ENCODE data around the gene ACKR2. TPM values are rescaled to one million over a fixed set of nuclear protein-coding genes. Genes with fewer than 3 reads are reported as not detected.

ACKR2 gene
- total RNA-seq, 3 donors from 2014 or later = 1.8 to 15.8 (median 6.9) TPM

DNA sequence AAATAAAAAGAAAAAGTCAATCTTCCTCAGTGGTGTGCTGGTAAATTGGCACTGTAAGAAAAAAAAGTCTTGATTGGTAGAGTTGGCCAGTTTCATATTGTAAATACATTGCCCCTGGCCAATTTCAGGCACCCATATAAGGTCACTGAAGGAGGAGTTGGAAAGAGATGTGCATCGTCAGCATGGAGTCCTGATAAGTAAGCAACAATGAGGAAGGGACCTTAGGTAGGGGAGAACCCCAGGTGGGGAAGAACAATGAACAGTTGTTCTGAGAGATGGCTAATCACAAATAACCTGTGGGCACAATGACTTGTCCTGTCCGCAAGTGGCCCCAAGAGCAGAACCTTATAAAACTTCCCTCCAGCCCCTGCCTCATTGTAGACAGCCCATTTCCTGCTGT, 75.1 kb downstream of the ACKR2 start:
- H3K4me1 ChIP-seq = peaks cover 0 to 5% of the 10 kb centered on the region in 2 donors
- no peaks in the 10 kb centered on the region for H3K36me3 ChIP-seq
- intact Hi-C loops (cut with DNase I; ENCODE audit: low total_unique reads) = loop anchor here (10.0 kb wide), 1 partner anchor 670 kb away; no protein-coding TSS in a partner anchor
- no peak overlapping the region for H3K4me3 ChIP-seq
- DNase-seq (ENCODE audit: low spot score in 2 of 2) = no peak
- TF ChIP-seq POLR2A (IDR thresholded peaks at IDR 0.05) (no peak), CTCF (IDR thresholded peaks at IDR 0.05) (no peak), POLR2AphosphoS5 (IDR thresholded peaks at IDR 0.05) (no peak)
- no peak overlapping the region for H3K27ac ChIP-seq
- no peaks in the 10 kb centered on the region for H3K27me3 ChIP-seq
- H3K9me3 ChIP-seq = no peaks in the 10 kb centered on the region

- TF ChIP-seq POLR2A (IDR thresholded peaks at IDR 0.05) (no peak), CTCF (IDR thresholded peaks at IDR 0.05) (no peak), POLR2AphosphoS5 (IDR thresholded peaks at IDR 0.05) (no peak)
- intact Hi-C loops (cut with DNase I; ENCODE audit: low total_unique reads) = loop anchor here (10.0 kb wide), 1 partner anchor 672 kb away; no protein-coding TSS in a partner anchor
- H3K4me1 ChIP-seq = peaks cover 0 to 3% of the 10 kb centered on the region in 2 donors
- no peaks in the 10 kb centered on the region for H3K9me3 ChIP-seq
- H3K27ac ChIP-seq = no peak overlapping the region
- no peaks in the 10 kb centered on the region for H3K36me3 ChIP-seq
- H3K4me3 ChIP-seq = no peak overlapping the region
- H3K27me3 ChIP-seq = no peaks in the 10 kb centered on the region
- DNase-seq (ENCODE audit: low spot score in 2 of 2) = no peak
These were observed 77.1 kb downstream of the ACKR2 start for GRCh38 chr3:42886294-42886822.

DNA sequence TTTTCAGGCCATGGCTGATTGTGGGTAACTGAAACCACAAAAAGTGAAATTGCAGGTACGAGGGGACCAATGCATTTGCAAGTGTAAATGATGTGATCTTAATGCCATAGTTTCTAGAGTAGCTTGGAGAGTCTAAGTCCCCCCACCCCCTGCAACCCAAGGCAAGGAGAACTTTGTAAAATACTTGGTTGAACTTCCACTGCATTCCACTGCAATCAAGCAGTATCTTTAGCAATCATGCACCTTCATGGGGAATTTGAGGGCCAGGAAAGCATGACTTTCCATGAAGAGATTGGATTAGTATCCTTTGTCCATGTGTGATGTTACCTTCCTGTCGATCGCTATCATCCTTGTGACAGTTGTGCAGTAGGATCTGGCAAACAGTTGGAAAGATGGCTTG, 77.8 kb downstream of the ACKR2 start:
- no peaks in the 10 kb centered on the region for H3K9me3 ChIP-seq
- DNase-seq (ENCODE audit: low spot score in 2 of 2) = no peak
- H3K27ac ChIP-seq = no peak overlapping the region
- TF ChIP-seq POLR2A (IDR thresholded peaks at IDR 0.05) (no peak), CTCF (IDR thresholded peaks at IDR 0.05) (no peak), POLR2AphosphoS5 (IDR thresholded peaks at IDR 0.05) (no peak)
- H3K27me3 ChIP-seq = no peaks in the 10 kb centered on the region
- H3K36me3 ChIP-seq = no peaks in the 10 kb centered on the region
- intact Hi-C loops (cut with DNase I; ENCODE audit: low total_unique reads) = loop anchor here (10.0 kb wide), 1 partner anchor 672 kb away; no protein-coding TSS in a partner anchor
- H3K4me3 ChIP-seq = no peak overlapping the region
- H3K4me1 ChIP-seq = no peaks in the 10 kb centered on the region

- no peak for DNase-seq (ENCODE audit: low spot score in 2 of 2)
- Histone ChIP-seq H3K9me3 (no peaks in the 10 kb centered on the region), H3K4me1 (no peaks in the 10 kb centered on the region), H3K27ac (no peak overlapping the region), H3K27me3 (no peaks in the 10 kb centered on the region), H3K36me3 (no peaks in the 10 kb centered on the region), H3K4me3 (no peak overlapping the region)
- intact Hi-C loops (cut with DNase I; ENCODE audit: low total_unique reads) = no loop called here
- TF ChIP-seq POLR2A (IDR thresholded peaks at IDR 0.05) (no peak), POLR2AphosphoS5 (IDR thresholded peaks at IDR 0.05) (no peak), CTCF (IDR thresholded peaks at IDR 0.05) (no peak)
These were observed 81.8 kb downstream of the ACKR2 start for GRCh38 chr3:42891042-42891441.

- H3K4me1 ChIP-seq = no peaks in the 10 kb centered on the region
- TF ChIP-seq CTCF (IDR thresholded peaks at IDR 0.05) (no peak), POLR2AphosphoS5 (IDR thresholded peaks at IDR 0.05) (no peak), POLR2A (IDR thresholded peaks at IDR 0.05) (no peak)
- no peaks in the 10 kb centered on the region for H3K9me3 ChIP-seq
- H3K4me3 ChIP-seq = no peak overlapping the region
- intact Hi-C loops (cut with DNase I; ENCODE audit: low total_unique reads) = no loop called here
- no peaks in the 10 kb centered on the region for H3K36me3 ChIP-seq
- DNase-seq (ENCODE audit: low spot score in 2 of 2) = no peak
- no peaks in the 10 kb centered on the region for H3K27me3 ChIP-seq
- H3K27ac ChIP-seq = no peak overlapping the region
These were observed 82.9 kb downstream of the ACKR2 start for GRCh38 chr3:42892169-42892568.
